GM19238 (cell line): ENCODE data around the gene ELAVL2.

Source experiments
- DNase-seq: peaks from one replicate; pipeline ENCODE4 v3.0.0; 2011; ENCODE audit warnings: low spot score; ENCODE audit not compliant: insufficient read length

Gene ELAVL2

DNA sequence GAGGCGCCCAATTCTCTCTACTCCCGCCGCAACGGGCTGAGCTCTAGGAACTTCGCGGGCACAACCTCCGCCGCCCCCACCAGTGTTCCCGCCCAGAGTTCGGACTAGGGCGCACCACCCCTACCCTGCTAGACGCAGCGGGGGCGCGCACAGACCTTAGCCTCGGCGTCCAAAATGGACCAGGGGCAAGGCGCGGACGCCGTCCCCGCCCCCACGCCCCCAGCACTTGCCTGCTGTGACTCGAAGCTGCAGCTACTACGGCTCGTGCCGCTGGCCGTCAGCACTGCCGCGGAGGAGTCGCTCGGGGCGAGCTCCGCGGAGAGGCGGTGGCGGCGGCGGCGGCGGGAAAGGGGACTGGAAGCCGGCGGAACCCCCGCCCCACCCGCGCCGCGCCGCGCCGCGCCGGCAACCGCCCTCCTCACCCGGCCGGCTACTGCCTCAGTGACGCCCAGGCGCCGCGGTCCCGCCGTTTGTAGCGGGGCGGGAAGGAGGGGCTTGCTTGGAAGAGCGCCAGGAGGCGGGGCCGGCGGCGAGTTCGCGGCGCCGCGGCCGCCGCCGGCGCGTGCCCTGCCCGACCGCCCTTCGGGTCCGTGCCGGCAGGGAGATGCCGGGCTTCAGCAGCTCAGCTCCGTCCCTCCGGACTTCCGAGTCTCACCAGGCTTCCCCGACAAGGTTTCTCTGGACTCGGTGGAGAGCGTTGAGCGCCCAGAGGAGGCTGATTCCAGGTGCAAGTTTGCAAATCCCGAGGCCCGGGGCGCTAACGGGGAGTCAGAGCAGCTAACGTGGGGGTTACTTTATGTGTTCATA lies 4.5 kb downstream of the ELAVL2 start:
- DNase-seq = no peak

DNA sequence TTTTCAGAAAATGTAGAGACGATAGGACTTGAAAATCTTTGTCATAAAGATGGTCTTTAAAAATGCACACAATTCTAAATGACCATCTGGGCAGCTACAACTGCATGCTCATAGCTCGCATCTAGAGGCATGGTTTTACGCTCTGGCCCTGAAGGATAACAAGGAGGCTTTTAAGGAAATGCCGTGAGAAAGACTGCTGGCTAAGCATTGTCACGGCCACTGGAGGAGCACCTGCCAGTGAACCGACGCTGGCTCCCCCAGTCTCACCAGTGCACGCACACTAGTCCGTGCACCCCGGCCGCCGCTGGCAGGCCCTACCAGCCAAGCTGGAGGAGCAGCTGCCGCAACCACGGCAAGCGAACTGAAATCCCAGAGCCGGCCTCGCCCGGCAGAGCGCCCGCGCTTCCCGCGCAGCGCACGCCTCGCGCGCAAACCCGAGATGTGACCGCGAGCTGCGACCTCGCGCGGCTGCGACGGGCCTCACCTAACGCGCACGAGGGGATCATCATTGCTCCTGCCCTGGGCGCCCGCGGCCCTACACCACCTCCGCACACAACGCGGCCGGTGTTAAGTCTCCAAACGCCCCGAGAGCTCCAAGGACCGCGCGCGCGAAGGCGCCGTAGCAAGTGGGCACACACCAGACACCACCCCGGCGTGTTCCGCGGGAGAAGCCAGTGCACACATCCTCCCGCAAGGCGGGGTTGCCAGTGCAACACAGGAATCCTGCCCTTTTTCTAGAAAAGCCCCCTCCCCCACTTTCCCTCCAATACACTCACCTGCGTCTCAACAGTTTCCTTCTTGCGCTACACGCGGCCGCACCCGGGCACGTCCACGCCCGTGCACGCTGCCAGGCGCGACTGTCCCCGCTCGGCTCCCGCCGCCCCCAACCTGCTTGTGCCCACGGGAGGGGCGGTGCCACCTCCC lies 5.3 kb downstream of the ELAVL2 start:
- no peak for DNase-seq

GRCh38 chr9:23819403-23819802 lies 6.6 kb downstream of the ELAVL2 start:
- DNase-seq = no peak

- DNase-seq = no peak
Measured at GRCh38 chr9:23814243-23814642, 11.8 kb downstream of the ELAVL2 start.

GRCh38 chr9:23812673-23813072 lies 13.4 kb downstream of the ELAVL2 start:
- no peak for DNase-seq

DNA sequence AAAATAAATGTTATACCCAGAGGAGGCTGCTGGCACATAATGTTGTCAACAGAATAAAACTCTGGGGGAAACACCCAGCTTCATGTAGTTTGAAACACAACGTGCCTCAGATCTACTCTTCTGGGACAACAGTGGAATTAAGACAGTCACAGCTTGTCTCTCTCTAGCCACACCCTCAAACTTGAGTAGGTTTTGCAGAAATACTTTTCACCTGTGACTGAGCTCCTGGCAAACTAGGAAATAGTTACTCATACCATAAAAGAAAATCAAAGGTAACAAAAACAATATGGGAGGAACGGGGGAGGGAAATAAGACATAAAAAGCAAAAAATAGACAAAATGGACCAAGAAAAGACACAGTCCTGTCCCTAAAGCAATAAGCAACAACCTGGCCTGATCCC lies 14.4 kb downstream of the ELAVL2 start:
- no peak for DNase-seq

GRCh38 chr9:23803216-23803615 lies 22.8 kb downstream of the ELAVL2 start:
- no peak for DNase-seq

GRCh38 chr9:23801523-23801922 lies 24.5 kb downstream of the ELAVL2 start:
- DNase-seq = no peak

DNA sequence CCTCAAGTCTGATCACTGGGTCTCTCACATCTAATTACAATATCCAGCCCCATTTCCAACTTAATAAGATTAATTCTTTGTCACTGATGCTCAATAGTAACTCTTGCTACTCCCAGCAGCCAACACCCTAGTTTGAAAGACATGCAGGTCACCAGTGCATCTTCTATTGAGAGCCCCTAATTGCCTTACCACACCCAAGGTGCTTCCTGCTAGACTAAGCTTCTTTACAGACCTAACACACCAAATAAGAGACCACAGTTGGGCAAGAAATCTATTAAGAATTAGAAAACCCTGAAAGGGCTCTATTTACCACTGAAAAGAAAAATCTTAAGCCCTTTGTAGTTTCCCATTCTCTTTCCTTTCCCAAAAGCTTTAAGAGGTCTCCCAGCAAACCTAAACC lies 26.5 kb downstream of the ELAVL2 start:
- DNase-seq = no peak

- DNase-seq = no peak
Measured at GRCh38 chr9:23798325-23798724, 27.7 kb downstream of the ELAVL2 start.

DNA sequence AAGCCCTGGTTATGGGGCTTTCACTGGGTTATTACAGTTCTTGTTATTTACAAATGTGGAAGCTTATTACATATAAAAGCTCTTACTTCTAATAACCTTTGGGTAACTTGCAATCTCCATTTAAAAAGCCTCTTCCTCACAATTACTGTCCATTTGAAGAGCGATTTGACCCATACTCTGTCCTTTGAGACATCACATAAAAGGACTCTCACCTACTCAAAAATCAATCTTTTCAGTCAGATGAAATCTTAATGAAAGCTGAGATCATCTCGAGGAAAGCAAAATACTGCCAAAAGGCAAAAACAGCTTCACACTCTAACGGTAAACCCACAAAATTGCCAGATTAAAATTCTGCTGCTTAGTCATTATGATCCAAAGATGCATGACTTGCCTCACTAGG lies 29.8 kb downstream of the ELAVL2 start:
- DNase-seq = no peak

DNA sequence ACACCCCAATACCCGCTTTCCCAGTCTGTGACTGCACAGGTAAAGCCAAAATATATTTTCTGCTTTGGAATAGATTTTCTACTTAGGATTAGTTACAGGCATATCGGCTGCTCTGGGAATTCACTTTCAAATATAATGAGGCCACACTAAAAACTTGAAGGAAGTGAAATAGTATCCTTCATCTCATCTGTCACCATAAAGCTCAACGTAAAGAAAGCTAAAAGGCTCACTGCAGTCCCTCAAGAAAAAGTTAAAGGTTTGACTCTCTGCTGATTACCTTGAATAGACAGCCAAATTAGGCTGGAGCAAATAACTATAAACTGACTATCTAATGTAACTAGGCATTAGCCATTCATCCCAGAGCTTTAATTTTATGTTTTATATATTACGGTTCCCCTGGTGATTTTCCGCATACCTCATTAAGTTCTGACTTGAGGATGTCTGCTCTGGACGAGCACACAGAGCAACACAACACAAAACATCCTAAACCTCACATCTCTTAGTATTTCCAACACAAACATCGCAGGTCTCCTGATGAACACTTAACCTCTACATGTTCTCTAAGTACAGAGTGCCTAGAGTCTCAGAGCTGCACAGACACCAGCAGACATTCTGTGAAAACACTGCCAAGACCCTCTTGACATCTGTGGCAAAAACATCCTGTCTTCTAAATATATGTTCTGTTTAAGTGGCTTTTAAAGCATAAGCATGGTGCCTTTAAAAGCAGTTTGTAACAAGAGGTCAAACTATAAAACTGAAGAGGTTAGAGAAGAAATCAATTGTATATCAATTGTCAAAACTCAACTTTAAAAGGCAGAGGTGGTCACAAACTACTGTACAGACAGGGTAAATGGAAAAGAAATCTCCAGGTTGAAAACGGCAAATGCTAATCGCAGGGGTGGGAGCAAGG lies 35.4 kb downstream of the ELAVL2 start:
- DNase-seq = no peak

DNA sequence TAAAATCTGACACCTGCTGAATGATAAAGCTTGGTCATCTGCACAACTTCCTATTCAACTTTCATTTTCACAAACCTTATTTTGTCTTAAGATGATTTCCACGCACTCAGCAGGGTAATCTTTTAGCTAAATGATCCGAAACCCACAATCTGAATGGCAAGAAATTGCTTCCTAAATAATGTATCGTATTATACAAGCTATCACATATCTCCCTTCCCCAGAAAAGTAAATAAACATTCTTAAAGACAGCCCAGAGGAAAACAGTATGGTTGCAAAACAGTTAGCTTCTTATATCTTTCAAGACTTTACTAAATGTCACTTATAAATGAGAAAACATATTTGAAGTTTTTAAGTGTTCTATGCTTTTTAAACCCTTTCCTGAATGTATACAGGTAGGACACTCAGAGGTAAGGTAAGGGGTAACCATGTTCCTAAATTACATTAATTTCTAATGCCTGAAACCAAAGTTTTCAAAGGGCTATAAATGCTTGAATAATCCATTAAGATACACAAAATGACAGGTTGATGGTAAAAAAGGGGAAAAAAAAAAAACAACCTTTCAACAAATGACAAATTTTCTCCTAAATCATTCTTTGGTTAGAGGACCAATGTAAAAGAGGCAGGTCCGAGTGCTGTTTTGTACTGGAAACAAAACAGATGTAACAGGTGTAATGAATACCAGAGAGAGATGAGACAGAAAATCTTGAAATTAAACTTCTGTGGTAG lies 36.3 kb downstream of the ELAVL2 start:
- no peak for DNase-seq

DNA sequence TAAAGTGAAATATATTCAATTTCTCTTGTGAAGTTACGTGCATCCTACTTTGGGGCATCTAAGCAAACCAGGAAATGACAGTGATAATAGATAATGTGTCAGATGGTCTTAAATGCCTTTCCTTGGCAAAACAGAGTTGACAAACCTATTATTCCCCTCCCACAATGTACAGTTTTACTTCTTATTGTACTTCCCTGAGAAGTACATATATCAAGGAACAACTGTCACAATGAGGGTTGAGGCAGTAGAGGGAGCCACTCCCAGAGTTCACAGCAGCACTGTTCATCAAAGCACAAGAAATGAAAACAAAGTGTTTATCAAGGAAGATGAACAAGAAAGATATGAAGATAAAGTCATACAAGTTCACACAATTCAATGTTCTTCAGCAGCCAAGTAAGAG lies 41.1 kb downstream of the ELAVL2 start:
- DNase-seq = no peak

GRCh38 chr9:23783509-23783908 lies 42.5 kb downstream of the ELAVL2 start:
- no peak for DNase-seq

GRCh38 chr9:23779220-23779619 lies 46.8 kb downstream of the ELAVL2 start:
- no peak for DNase-seq

DNA sequence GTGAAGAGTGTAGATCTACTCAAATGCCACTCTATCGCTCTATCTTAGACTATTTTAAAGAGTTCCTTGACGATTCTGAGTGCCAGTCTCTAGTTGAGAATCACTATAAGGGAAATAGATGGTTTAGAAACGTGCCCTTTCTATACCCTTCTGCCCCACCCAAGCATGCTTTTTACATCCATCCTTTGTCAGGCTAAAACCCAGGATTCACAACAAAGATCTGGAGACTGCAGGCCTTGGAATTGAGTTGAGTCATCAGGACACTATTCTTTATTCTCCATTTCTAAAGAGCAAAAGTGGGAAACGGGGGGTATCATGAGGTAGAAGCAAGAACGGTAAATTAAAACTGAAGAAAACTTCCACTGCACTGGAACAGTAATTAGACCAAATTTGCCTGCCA lies 48.7 kb downstream of the ELAVL2 start:
- no peak for DNase-seq

DNA sequence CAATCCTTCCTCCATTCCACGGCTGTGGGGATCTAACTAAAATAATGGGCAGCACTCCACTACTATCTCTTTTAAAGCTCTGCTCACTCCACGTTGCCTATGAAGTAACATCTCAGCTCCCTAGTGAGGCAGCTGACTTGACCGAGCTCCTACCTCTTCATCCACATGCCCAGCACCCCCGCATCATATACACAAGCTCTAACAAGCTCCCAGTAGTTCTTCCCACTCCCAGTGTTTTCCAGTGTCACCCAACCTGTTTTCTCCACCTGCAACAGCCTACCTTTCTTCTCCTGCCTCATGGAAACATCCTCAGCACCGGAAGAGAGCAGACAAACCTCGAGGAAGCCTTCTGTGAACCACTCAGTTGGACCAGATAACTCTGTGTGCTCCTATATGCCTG lies 50.5 kb downstream of the ELAVL2 start:
- no peak for DNase-seq

DNA sequence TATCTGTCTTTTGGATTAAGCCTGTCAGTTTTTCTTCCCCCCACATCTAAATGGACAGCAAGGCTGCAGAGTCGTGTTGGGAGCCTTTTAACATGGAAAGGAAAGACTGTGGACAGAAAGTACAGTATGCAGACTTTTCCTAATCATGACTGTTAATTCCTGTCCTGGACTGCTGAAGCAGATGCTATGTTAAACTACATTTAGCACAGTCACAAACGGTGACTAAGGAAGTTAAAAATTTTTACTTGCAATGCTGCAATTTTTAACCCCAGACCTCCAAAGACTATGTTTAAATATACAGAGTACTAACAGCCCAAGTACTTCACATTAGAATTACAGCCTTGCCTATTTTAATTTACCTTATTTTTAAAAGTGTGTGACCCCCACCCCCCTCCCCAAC lies 51.8 kb downstream of the ELAVL2 start:
- DNase-seq = no peak

GRCh38 chr9:23772385-23772783 lies 53.7 kb downstream of the ELAVL2 start:
- DNase-seq = no peak
